H7 (cell line): ENCODE data around the gene TM4SF5. TPM values are rescaled to one million over a fixed set of nuclear protein-coding genes. Genes with fewer than 3 reads are reported as not detected.

Experiments used
- DNase-seq: peaks from one replicate; pipeline ENCODE4 v3.0.0; 2012
- H3K27me3 ChIP-seq: 2 replicates; pipeline ENCODE4 v1.6.0; 2011; ENCODE audit warnings: mild to moderate bottlenecking, low read length; ENCODE audit not compliant: control insufficient read depth, insufficient read depth
- H3K36me3 ChIP-seq: replicated peaks from 2 replicates; pipeline ENCODE4 v1.5.1; 2011; ENCODE audit warnings: low read length; ENCODE audit not compliant: control insufficient read depth, insufficient read depth
- H3K4me3 ChIP-seq: 2 replicates; pipeline ENCODE4 v1.5.1; 2011; ENCODE audit warnings: low read depth, mild to moderate bottlenecking, control low read depth, low read length, moderate library complexity; ENCODE audit not compliant: insufficient read depth
- total RNA-seq: library from RNA; depleted of rRNA; stranded (reverse); fragments of >200 nt; shearing (Covaris generic); gene quantifications from 2 replicates; pipeline ENCODE4 v1.2.3, GENCODE V29; 2014

TM4SF5 gene
- total RNA-seq, 1 experiment from 2014 or later, result not detected

DNA sequence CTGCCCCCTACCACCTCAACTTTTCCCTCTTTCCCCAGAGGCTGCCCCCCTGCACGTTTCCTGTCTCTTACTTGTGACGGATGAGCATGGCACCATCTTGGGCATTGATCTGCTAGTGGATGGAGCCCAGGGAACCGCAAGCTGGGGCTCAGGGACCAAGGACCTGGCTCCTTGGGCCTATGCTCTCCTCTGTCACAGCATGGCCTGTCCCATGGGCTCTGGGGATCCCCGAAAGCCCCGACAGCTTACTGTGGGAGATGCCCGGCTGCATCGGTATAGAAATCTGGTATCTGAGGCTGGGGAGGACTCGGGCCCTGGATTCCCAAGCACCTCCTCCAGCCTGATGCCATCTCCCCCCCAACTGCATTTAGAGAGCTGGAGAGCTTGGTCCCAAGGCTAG, 30.1 kb upstream of the TM4SF5 start:
- Histone ChIP-seq H3K4me3 (no peak overlapping the region), H3K36me3 (no peaks in the 10 kb centered on the region), H3K27me3 (peaks cover 61% of the 10 kb centered on the region)
- no peak for DNase-seq

DNA sequence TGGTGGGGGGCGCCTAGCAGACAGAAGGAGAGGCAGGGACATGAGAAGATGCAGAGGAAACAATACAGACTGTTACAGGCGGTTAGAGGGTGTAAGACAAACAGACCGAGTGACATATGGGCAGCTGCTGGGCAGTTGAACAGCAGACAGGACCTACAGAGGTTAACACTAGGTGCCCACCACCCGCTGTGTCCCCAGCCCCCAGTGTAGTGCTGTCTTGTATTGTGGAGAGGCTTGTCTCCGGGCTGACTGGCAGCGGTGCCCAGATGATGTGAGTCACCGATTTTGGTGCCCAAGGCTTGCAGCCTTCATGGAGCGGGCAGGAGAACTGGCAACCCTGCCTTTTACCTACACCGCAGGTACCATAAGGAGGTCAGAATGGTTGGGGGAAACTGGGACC, 29.6 kb upstream of the TM4SF5 start:
- H3K27me3 ChIP-seq, result peaks cover 59% of the 10 kb centered on the region
- no peaks in the 10 kb centered on the region for H3K36me3 ChIP-seq
- no peak overlapping the region for H3K4me3 ChIP-seq
- no peak for DNase-seq

DNA sequence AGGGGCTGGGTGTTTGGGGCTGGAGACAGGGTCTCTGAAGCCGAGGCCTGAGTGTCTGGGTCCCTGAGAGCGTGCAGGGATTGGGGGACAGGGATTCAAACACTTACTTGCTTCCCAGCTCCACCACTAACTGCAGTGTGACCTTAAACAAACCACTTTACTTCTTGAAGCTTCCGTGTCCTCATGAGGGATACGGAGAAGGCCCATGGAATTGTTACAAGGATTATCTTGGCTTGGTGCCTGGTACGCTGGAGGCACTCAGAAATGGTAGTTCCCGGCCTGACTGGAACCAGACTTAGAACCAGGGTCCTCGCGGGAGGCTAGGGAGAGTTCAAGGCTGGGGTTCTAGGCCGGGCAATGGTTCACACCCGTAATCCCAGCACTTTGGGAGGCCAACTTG, 29.1 kb upstream of the TM4SF5 start:
- no peak for DNase-seq
- no peaks in the 10 kb centered on the region for H3K36me3 ChIP-seq
- no peak overlapping the region for H3K4me3 ChIP-seq
- peaks cover 57% of the 10 kb centered on the region for H3K27me3 ChIP-seq

DNA sequence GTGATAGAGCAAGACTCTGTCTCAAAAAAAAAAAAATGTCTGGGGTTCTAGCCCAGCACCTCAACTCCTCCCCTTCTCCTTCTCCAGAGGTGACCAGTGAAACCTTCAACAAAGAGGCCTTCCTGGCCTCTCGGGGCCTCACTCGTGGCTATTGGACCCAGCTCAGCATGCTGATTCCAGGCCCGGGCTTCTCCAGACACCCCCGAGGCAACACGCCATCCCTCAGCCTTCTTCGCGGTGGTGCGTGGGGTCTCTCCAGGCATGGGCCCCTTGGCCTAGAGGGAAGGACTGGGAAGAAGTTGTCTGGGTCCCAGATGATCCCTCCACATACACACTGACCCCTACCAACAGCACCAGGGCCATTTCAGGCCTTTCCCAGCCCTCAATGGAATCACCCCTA, 28.5 kb upstream of the TM4SF5 start:
- peak; percentile 22 for DNase-seq
- no peak overlapping the region for H3K4me3 ChIP-seq
- H3K27me3 ChIP-seq, result peaks cover 53% of the 10 kb centered on the region
- H3K36me3 ChIP-seq, result no peaks in the 10 kb centered on the region

DNA sequence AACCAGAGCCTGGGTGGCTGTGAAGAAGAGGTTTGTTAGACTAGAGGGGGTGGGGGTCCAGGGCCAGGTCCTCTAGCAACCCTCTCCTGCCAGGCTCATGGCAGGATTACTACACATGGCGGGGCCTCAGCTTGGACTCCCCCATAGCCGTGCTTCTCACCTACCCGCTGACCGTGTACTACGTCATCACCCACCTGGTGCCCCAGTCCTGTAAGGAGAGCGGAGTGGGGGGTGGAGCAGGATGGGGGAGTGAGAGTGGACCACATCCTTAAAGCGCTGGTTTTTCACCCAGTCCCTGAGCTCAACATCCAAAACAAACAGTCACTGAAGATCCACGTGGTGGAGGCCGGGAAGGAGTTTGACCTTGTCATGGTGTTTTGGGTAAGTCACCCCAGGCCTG, 27.8 kb upstream of the TM4SF5 start:
- peak; percentile 29 for DNase-seq
- H3K27me3 ChIP-seq, result peaks cover 46% of the 10 kb centered on the region
- H3K4me3 ChIP-seq, result no peak overlapping the region
- no peaks in the 10 kb centered on the region for H3K36me3 ChIP-seq

DNA sequence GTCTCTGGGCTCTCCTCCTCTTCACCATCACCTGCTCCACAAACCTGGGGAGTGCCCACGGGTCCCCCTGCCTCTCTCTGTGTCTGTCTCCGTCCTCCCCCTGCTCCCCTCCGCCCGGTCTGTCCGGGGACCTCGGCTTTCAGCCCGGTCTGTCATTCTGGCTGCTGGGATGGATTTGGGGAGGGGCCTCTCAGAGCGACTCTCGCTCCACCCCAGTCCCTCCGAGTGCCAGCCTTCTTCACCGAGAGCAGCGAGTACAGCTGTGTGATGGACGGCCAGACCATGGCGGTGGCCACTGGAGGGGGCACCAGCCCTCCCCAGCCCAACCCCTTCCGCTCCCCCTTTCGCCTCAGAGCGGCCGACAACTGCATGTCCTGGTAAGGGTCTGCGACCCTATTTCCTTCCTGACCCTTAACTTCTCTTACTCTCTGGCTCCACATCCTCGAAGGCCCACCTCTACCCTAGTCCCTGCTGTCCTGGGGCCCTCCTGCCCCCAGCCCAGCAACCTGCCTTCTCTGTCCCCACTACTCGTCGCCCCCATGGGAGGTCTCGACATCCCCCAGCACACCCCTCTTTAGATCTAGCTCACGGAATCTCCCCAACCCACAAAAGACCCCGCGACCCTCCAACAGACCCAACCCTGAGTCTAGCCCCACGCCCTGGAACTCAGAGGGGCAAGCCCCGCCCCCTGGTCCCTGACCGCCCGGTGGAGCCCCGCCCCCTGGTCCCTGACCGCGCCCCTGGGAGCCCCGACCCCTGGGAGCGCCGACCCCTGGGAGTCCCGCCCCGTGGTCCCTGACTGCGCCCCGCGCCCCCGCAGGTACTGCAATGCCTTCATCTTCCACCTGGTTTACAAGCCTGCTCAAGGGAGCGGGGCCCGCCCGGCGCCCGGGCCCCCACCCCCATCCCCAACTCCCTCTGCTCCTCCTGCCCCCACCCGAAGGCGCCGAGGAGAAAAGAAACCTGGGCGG, 26.4 kb upstream of the TM4SF5 start:
- Histone ChIP-seq H3K27me3 (peaks cover 32% of the 10 kb centered on the region), H3K4me3 (peak overlapping the region; percentile 53)

DNA sequence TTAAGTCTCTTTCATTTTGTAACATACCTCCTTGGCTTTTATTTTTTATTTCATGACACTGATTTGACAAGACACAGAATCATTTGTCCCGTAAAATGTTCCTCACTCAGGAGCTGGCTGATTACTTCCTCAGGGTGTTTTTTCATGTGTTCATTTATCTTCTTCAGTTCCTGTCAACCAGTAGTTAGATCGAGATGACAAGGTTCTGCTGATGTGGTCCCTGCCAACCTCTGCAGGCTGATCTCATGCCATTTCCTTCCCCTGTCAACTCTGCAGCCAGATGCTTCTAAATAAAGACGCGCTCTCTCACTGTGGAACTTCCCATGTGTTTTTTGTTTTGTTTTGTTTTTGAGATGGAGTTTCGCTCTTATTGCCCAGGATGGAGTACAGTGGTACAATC, 23.8 kb upstream of the TM4SF5 start:
- Histone ChIP-seq H3K4me3 (no peak overlapping the region), H3K36me3 (no peaks in the 10 kb centered on the region), H3K27me3 (peaks cover 12% of the 10 kb centered on the region; the same call in 1 of the 2 replicates)
- no peak for DNase-seq

More for the DNA sequence above, 26.4 kb upstream of the TM4SF5 start:
- peak; percentile 95 for DNase-seq
- no peaks in the 10 kb centered on the region for H3K36me3 ChIP-seq

DNA sequence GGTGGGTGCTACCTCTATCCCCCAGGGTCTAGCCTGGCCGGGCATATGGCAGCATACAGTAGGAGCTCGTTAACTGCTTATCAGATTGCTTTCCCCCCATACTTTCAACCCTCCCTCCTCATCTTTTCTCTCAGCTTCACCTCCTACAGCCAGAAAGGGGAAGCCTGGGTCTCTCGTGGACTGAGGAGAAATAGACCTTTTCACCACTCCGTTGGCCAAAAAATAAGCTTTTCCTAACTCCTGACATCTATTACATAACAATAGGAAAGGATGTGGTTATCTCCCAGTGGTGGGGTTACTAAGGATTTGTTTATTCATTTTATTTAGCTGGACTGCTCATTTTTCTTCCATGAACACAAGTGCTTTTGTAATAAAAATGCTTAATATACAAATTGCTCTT, 23.0 kb upstream of the TM4SF5 start:
- H3K4me3 ChIP-seq, result no peak overlapping the region
- no peaks in the 10 kb centered on the region for H3K36me3 ChIP-seq
- DNase-seq, result no peak
- peaks cover 12% of the 10 kb centered on the region; the same call in 1 of the 2 replicates for H3K27me3 ChIP-seq

DNA sequence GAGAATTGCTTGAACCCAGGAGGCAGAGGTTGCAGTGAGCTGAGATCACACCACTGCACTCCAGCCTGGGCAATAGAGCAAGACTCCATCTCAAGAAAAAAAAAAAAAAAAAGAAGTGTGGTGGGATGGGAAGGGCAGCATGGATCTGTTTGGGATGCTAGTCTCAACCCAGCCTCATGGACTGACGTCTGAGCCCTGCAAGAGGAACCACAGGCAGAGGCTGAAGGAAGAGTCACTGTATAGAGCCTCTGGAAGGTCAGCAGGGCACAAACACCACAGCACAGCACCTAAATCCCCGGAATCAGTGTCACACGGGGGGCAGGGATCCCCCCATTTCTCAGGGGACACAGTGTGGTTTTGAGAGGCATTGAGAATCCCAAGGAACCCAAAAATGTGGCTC, 21.1 kb upstream of the TM4SF5 start:
- no peak for DNase-seq
- Histone ChIP-seq H3K27me3 (no peaks in the 10 kb centered on the region; the same call in 1 of the 2 replicates), H3K36me3 (no peaks in the 10 kb centered on the region), H3K4me3 (no peak overlapping the region)

DNA sequence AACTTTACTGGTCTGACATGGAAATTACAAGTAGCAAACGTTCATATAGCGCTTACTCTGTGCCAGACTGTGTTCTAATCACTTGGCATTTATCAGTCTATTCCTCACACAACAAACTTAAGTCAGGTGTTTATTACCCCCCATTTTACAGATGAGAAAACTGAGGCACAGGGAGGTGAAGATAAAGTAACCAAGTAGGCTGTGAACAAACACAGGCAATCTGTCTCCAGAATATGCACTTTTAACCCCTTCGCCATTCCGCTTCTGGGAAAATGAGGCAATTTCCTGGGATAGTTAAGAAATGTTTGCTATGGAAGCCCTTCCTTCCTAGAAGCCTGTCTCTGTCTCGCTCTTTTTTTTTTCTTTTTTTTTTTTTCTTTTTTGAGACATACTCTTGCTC, 19.8 kb upstream of the TM4SF5 start:
- Histone ChIP-seq H3K36me3 (no peaks in the 10 kb centered on the region), H3K4me3 (no peak overlapping the region), H3K27me3 (no peaks in the 10 kb centered on the region; the same call in 1 of the 2 replicates)
- no peak for DNase-seq

DNA sequence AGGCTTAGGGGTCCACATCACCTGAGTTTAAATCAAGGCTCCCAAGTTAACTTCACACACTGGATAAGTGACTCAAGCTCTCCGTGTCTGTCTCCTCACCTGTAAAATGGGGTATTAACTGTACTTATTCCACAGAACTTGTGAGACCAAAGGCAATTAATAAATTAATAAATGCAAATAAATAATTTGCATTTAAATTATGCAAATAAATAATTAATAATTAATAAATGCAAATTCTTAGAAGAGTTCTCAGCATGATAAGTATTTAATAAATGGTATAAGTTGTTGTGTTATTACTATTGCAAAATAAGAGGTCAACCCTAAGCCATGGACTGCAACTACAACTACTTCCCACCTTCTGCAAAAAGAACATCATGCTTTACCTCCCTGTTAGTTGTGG, 18.3 kb upstream of the TM4SF5 start:
- no peak for DNase-seq
- Histone ChIP-seq H3K4me3 (no peak overlapping the region), H3K27me3 (no peaks in the 10 kb centered on the region; the same call in 1 of the 2 replicates), H3K36me3 (no peaks in the 10 kb centered on the region)

DNA sequence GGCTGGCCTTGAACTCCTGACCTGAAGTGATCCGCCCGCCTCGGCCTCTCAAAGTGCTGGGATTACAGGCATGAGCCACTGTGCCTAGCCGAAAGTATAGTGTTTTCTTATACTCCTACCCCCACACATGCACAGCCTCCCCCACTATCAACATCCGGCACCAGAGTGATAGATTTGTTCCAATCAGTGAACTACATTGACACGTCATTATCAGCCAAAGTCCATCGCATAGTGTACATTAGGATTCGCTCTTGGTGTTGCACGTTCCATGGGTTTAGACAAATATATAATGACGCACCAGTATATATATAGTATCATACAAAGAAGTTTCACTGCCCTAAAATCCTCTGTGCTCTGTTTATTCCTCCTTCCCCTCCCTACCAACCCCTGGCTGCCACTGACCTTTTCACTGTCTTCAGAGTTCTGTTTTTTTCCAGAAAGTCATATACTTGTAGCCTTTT, 11.9 kb upstream of the TM4SF5 start:
- H3K36me3 ChIP-seq, result no peaks in the 10 kb centered on the region
- H3K27me3 ChIP-seq, result no peaks in the 10 kb centered on the region
- H3K4me3 ChIP-seq, result no peak overlapping the region
- no peak for DNase-seq

DNA sequence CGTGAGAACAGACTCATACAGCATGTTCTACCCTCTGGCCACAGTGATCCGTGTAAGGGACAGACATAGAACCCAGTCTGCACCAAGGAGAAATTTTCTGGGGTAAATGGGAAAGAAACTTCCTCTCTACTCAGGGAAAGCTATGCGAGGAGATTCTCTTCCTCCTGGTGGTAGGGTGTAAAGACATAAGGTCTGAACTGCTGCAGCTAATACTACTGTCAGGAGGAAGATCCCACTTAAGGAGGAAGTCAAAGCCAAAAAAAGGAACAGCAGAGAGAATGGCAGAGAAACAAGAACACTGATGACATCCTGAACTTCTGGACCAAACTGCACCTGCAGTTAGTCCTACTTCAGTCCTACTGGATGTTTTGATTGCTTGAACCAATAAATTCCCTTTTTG, 7.1 kb upstream of the TM4SF5 start:
- DNase-seq, result no peak
- Histone ChIP-seq H3K36me3 (no peaks in the 10 kb centered on the region), H3K4me3 (no peak overlapping the region), H3K27me3 (no peaks in the 10 kb centered on the region)

DNA sequence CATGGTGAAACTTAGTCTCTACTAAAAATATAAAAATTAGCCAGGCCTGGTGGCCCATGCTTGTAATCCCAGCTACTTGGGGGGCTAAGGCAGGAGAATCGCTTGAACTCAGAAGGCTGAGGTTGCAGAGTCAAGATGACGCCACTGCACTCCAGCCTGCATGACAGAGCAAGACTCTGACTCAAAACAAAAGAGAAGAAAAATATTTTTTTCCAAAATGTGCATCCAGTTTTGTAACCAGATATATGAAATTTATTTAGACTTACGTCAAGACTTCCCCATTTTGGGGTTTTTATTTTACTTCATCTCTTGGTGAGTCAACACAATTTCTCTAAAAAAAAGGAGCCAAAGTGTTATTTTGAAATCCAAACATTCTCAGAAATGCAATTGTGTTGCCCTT, 5.5 kb upstream of the TM4SF5 start:
- no peak for DNase-seq
- Histone ChIP-seq H3K36me3 (no peaks in the 10 kb centered on the region), H3K4me3 (no peak overlapping the region), H3K27me3 (no peaks in the 10 kb centered on the region)

DNA sequence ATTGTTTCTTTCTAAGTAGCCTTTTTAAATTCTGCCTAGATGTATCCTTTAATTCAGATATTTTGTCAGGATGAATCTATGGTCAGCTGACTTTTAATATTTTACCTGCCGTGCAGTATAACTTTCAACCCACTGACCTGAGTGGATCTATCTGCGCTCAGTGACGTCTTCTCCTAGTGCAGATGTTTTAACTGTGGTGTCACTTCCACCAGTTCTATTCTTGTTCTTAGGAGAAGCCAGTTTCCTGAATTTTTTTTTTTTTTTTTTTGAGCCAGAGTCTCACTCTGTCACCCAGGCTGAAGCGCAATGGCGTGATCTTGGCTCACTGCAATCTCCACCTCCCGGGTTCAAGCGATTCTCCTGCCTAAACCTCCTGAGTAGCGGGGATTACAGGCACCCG, 5.0 kb upstream of the TM4SF5 start:
- Histone ChIP-seq H3K4me3 (no peak overlapping the region), H3K36me3 (no peaks in the 10 kb centered on the region), H3K27me3 (no peaks in the 10 kb centered on the region)
- DNase-seq, result no peak
